HCT116 (cell line): ENCODE results near the gene BBS12. TPM values are rescaled to one million over a fixed set of nuclear protein-coding genes. Genes with fewer than 3 reads are reported as not detected.

Source experiments
- ATAC-seq: fragments of 200-7000 bp; cut with Tn5 transposase; 2 replicates; pipeline ENCODE4 v1.9.1; 2020; ENCODE audit warnings: mild to moderate bottlenecking, moderate library complexity
- BruUV-seq: library from RNA; stranded (reverse); fragments of 400-500 nt; replicated peaks from 2 replicates; lab custom pipeline; 2021; lab: Mats Ljungman, UMichigan
- CTCF ChIA-PET: fragments of 300-600 bp; sonication (Branson Sonifier 250); formaldehyde crosslinking; loops from one replicate; lab custom pipeline; 2021; ENCODE audit warnings: antibody characterized with exemption; lab: Charles Lee
- POLR2A ChIA-PET: fragments of 300-600, 350-600 bp; sonication (Branson Sonifier 250); formaldehyde crosslinking; loops from one replicate; lab custom pipeline; 2021; ENCODE audit warnings: antibody characterized with exemption; lab: Charles Lee
- RAD21 ChIA-PET, 2 experiments: fragments of 300-600 bp; sonication (Branson Sonifier 250); formaldehyde crosslinking; loops; one replicate each; lab custom pipeline; 2023; ENCODE audit warnings: low total read pairs in 2 of 2; ENCODE audit not compliant: uncharacterized antibody in 2 of 2, unreplicated experiment in 2 of 2, low non-redundant PET in 1 of 2; lab: Charles Lee
- DNase-seq: peaks from one replicate; pipeline ENCODE4 v3.0.0-alpha.2; 2010; ENCODE audit warnings: low read depth, low spot score
- H2AFZ ChIP-seq: fragments of 200-600 bp; shearing (Covaris generic), sonication (generic); 2 replicates; pipeline ENCODE4 v1.6.1; 2017; ENCODE audit warnings: low read depth, mixed run types, mixed read lengths, antibody characterized with exemption, low read length; ENCODE audit not compliant: poor library complexity, severe bottlenecking
- H3K27ac ChIP-seq: 2 replicates; pipeline ENCODE4 v1.5.1; 2012; ENCODE audit warnings: low read depth, low read length
- H3K27me3 ChIP-seq: fragments of 200-600 bp; sonication (generic); 2 replicates; pipeline ENCODE4 v1.6.1; 2016; ENCODE audit warnings: mixed run types, low read length, mixed read lengths; ENCODE audit not compliant: insufficient read depth
- H3K36me3 ChIP-seq, 2 experiments: fragments of 200-500 bp in 1 of 2; fragments of 200-600 bp in 1 of 2; sonication (Bioruptor generic) in 1 of 2; sonication (generic) in 1 of 2; 2 replicates each; pipeline versions ENCODE4 v1.5.1 to v1.6.1; 2014 to 2016; ENCODE audit warnings: low read length in 2 of 2, inconsistent platforms in 1 of 2, mixed read lengths in 1 of 2, mixed run types in 1 of 2; ENCODE audit not compliant: insufficient read depth in 2 of 2, control insufficient read depth in 1 of 2
- H3K4me1 ChIP-seq, 2 experiments: fragments of 200-600 bp in 1 of 2; sonication (generic) in 1 of 2; 2 replicates each; pipeline versions ENCODE4 v1.5.1 to v1.6.1; 2012 to 2017; ENCODE audit warnings: low read length in 2 of 2, inconsistent platforms in 1 of 2, mild to moderate bottlenecking in 1 of 2, mixed read lengths in 1 of 2, mixed run types in 1 of 2, moderate library complexity in 1 of 2; ENCODE audit not compliant: insufficient read depth in 2 of 2, control insufficient read depth in 1 of 2
- H3K4me2 ChIP-seq: fragments of 200-600 bp; sonication (generic); 2 replicates; pipeline ENCODE4 v1.6.1; 2017; ENCODE audit warnings: mixed run types, low read length, mixed read lengths
- H3K4me3 ChIP-seq, 2 experiments: fragments of 200-600 bp in 1 of 2; sonication (generic) in 1 of 2; replicated peaks in 1 of 2; 2 replicates each; pipeline ENCODE4 v1.5.1; 2011 to 2016; ENCODE audit warnings: low read length in 2 of 2, control low read depth in 1 of 2, low read depth in 1 of 2, mild to moderate bottlenecking in 1 of 2, mixed read lengths in 1 of 2, mixed run types in 1 of 2
- H3K79me2 ChIP-seq: fragments of 200-600 bp; sonication (generic); 2 replicates; pipeline ENCODE4 v1.6.1; 2017; ENCODE audit warnings: mild to moderate bottlenecking, mixed run types, low read length, moderate library complexity, mixed read lengths; ENCODE audit not compliant: insufficient read depth
- H3K9ac ChIP-seq: fragments of 200-600 bp; sonication (generic); 2 replicates; pipeline ENCODE4 v1.6.1; 2016; ENCODE audit warnings: low read length, mixed read lengths
- H3K9me2 ChIP-seq: fragments of 200-600 bp; sonication (generic), shearing (Covaris generic); 2 replicates; pipeline ENCODE4 v1.6.1; 2017; ENCODE audit warnings: mixed run types, mild to moderate bottlenecking, moderate library complexity; ENCODE audit not compliant: insufficient read depth
- H3K9me3 ChIP-seq, 2 experiments: fragments of 200-500 bp in 1 of 2; fragments of 200-600 bp in 1 of 2; sonication (Bioruptor generic) in 1 of 2; sonication (generic) in 1 of 2; 2 replicates each; pipeline ENCODE4 v1.6.1; 2014 to 2017; ENCODE audit warnings: low read length in 2 of 2, mixed read lengths in 2 of 2, inconsistent platforms in 1 of 2, low read depth in 1 of 2, mild to moderate bottlenecking in 1 of 2, mixed run types in 1 of 2, moderate library complexity in 1 of 2; ENCODE audit not compliant: control insufficient read depth in 1 of 2, insufficient read depth in 1 of 2
- H4K20me1 ChIP-seq: fragments of 200-600 bp; sonication (generic), shearing (Covaris generic); 2 replicates; pipeline ENCODE4 v1.6.1; 2017; ENCODE audit warnings: mixed run types, mild to moderate bottlenecking, moderate library complexity; ENCODE audit not compliant: insufficient read depth
- ATF3 ChIP-seq: IDR thresholded peaks from 2 replicates; pipeline ENCODE4 v1.6.1; 2012
- CTCF ChIP-seq, 3 experiments: fragments of 200-600 bp in 1 of 3; sonication (generic) in 1 of 3; IDR thresholded peaks in 2 of 3; conservative IDR thresholded peaks in 1 of 3; 2 replicates each; pipeline ENCODE4 v1.5.1; 2012 to 2017; ENCODE audit warnings: low read depth in 2 of 3, low read length in 2 of 3, antibody characterized with exemption in 1 of 3, borderline replicate concordance in 1 of 3, control low read depth in 1 of 3, mild to moderate bottlenecking in 1 of 3, mixed read lengths in 1 of 3, mixed run types in 1 of 3, moderate library complexity in 1 of 3; ENCODE audit not compliant: insufficient read depth in 1 of 3
- EGR1 ChIP-seq: IDR thresholded peaks from 2 replicates; pipeline ENCODE4 v1.6.1; 2012; ENCODE audit warnings: low read depth
- ELF1 ChIP-seq: IDR thresholded peaks from 2 replicates; pipeline ENCODE4 v1.6.1; 2012; ENCODE audit warnings: low read depth, borderline replicate concordance
- EZH2 ChIP-seq: fragments of 200-600 bp; sonication (generic); IDR thresholded peaks from 2 replicates; pipeline ENCODE4 v1.6.1; 2017; ENCODE audit warnings: antibody characterized with exemption, mixed run types
- FOSL1 ChIP-seq: IDR thresholded peaks from 2 replicates; pipeline ENCODE4 v1.6.1; 2012; ENCODE audit warnings: low read depth
- POLR2AphosphoS5 ChIP-seq: IDR thresholded peaks from 2 replicates; pipeline ENCODE4 v1.6.1; 2011; ENCODE audit warnings: mild to moderate bottlenecking, low read depth, low read length, moderate library complexity
- RAD21 ChIP-seq: IDR thresholded peaks from 2 replicates; pipeline ENCODE4 v1.6.1; 2012; ENCODE audit warnings: low read depth, mild to moderate bottlenecking
- SP1 ChIP-seq: IDR thresholded peaks from 2 replicates; pipeline ENCODE4 v1.6.1; 2012; ENCODE audit warnings: low read depth
- TCF7L2 ChIP-seq: IDR thresholded peaks from 2 replicates; pipeline ENCODE4 v1.7.0; 2011; ENCODE audit warnings: borderline replicate concordance, inconsistent platforms; ENCODE audit not compliant: insufficient read depth, insufficient read length; ENCODE audit errors: extremely low read depth
- ZFX ChIP-seq: fragments of 450-650 bp; IDR thresholded peaks from 2 replicates; pipeline ENCODE4 v1.6.1; 2017
- ZNF274 ChIP-seq: fragments of 200-500 bp; sonication (Bioruptor generic); IDR thresholded peaks from 2 replicates; pipeline ENCODE4 v1.6.1; 2014; ENCODE audit warnings: mild to moderate bottlenecking, low read depth, low read length, inconsistent platforms
- intact Hi-C: fragments of 100-400 bp; cut with micrococcal nuclease; formaldehyde crosslinking; loops from 2 replicates; pipeline ENCODE4 v1.10.0; 2022
- total RNA-seq: library from RNA; stranded (reverse); gene quantifications from one replicate; pipeline ENCODE4 v1.2.1, GENCODE V29; 2021; ENCODE audit not compliant: unreplicated experiment

BBS12 gene
- total RNA-seq, 1 experiment from 2014 or later = 2.1 TPM

GRCh38 chr4:122705009-122705408 is 27.5 kb upstream of the BBS12 start:
- Histone ChIP-seq H3K9me2 (no peaks in the 10 kb centered on the region), H2AFZ (no peak overlapping the region), H4K20me1 (no peaks in the 10 kb centered on the region), H3K4me3 (no peak overlapping the region), H3K27me3 (no peaks in the 10 kb centered on the region), H3K4me2 (no peak overlapping the region), H3K9me3 (no peaks in the 10 kb centered on the region), H3K79me2 (no peaks in the 10 kb centered on the region), H3K27ac (no peak overlapping the region), H3K9ac (no peak overlapping the region), H3K36me3 (no peaks in the 10 kb centered on the region), H3K4me1 (peaks cover 2 to 10% of the 10 kb centered on the region in 2 experiments)
- CTCF ChIA-PET = interaction anchor here (2.6 kb wide), 1 partner anchor 12 kb away, joined by 10 read pairs; no protein-coding TSS in a partner anchor
- POLR2A ChIA-PET = no interaction called here
- RAD21 ChIA-PET = no interaction called here
- ATAC-seq (no peak), DNase-seq (no peak)
- intact Hi-C loops = no loop called here
- TF ChIP-seq ELF1 = no peak
- no peak for TF ChIP-seq SP1
- no peak for TF ChIP-seq EZH2
- TF ChIP-seq CTCF (IDR thresholded peaks at IDR 0.05 in 2 of 3, conservative IDR thresholded peaks at IDR 0.05 in 1 of 3; ENCODE audit: borderline replicate concordance in 1 of 3, insufficient read depth in 1 of 3, low read depth in 2 of 3, low read length in 2 of 3) = no peak
- no peak for TF ChIP-seq ATF3
- TF ChIP-seq ZFX = no peak
- TF ChIP-seq TCF7L2 = no peak
- no peak for TF ChIP-seq EGR1
- TF ChIP-seq ZNF274 = no peak
- no peak for TF ChIP-seq RAD21
- no peak for TF ChIP-seq FOSL1
- TF ChIP-seq POLR2AphosphoS5 = no peak
- BruUV-seq = no TSS peak
